Measurements from ENCODE around the gene BOC.

BOC gene

DNA sequence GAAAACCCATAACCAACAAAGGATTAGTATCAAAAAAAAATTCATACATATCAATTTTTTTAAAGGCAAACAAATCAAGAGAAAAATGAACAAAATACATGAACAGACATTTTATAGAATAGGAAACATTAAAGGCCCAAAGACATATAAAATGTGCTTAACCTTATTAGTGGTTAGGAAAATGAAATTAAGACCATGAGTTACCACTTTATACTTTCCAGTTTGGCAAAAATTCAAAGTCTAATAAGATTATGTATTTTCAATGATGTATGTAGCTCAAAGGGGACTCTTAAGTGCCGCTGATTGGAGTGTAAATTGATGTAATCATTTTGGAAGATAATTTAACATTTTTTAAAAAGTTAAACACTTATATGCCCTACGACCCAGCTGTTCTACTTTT lies 89.2 kb downstream of the BOC start:
- FAIRE-seq (no peak), DNase-seq (ENCODE audit: insufficient read length) (no peak)
- TF ChIP-seq TAF1 (IDR thresholded peaks at IDR 0.05; ENCODE audit: borderline replicate concordance, low read depth, low read length) = no peak
- TF ChIP-seq POLR2AphosphoS5 (IDR thresholded peaks at IDR 0.05; ENCODE audit: low read depth, low read length) = no peak
- no peak for TF ChIP-seq POLR2A (IDR thresholded peaks at IDR 0.05; ENCODE audit: low read depth, low read length)

- no peak for FAIRE-seq
- no peak for TF ChIP-seq TAF1 (IDR thresholded peaks at IDR 0.05; ENCODE audit: borderline replicate concordance, low read depth, low read length)
- no peak for DNase-seq (ENCODE audit: insufficient read length)
Observed at GRCh38 chr3:113304102-113304501, 92.7 kb downstream of the BOC start.

- DNase-seq (ENCODE audit: insufficient read length) (no peak), FAIRE-seq (no peak)
- TF ChIP-seq POLR2A (IDR thresholded peaks at IDR 0.05; ENCODE audit: low read depth, low read length) (no peak), POLR2AphosphoS5 (IDR thresholded peaks at IDR 0.05; ENCODE audit: low read depth, low read length) (no peak), TAF1 (IDR thresholded peaks at IDR 0.05; ENCODE audit: borderline replicate concordance, low read depth, low read length) (no peak)
Observed at GRCh38 chr3:113304856-113305540, 93.6 kb downstream of the BOC start.

DNA sequence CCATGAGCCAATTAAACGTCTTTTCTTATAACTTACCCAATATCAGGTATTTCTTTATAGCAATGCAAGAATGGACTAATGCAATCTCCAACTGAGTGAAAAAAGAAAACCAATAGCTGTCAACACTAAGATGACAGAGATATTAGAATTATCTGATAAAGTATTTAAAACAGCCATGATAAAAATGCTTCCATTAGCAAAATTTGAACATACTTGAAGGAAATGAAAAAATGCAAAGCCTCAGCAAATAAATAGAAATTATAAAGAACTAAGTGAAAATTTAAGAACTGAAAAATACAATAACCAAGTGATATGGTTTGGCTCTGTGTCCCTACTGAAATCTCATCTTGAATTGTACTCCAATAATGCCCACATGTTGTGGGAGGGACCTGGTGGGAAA lies 99.6 kb downstream of the BOC start:
- FAIRE-seq (no peak), DNase-seq (ENCODE audit: insufficient read length) (no peak)
- no peak for TF ChIP-seq TAF1 (IDR thresholded peaks at IDR 0.05; ENCODE audit: borderline replicate concordance, low read depth, low read length)

DNA sequence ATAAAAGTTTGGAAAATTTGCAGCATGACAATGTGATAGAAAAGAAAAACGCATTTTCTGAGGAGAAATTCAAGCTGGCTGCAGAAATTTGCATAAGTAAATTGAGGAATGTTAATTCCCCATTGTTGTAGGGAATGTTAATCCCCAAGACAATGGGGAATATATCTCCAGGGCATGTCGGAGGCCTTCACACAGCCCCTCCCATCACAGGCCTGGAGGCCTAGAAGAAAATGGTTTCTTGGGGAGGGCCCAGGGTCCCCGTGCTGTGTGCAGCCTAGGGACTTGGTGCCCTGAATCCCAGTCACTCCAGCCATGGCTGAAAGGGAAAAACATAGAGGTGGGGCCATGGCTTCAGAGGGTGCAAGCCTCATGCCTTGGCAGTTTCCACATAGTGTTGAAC lies 101.1 kb downstream of the BOC start:
- TF ChIP-seq POLR2AphosphoS5 (IDR thresholded peaks at IDR 0.05; ENCODE audit: low read depth, low read length) (no peak), POLR2A (IDR thresholded peaks at IDR 0.05; ENCODE audit: low read depth, low read length) (no peak), TAF1 (IDR thresholded peaks at IDR 0.05; ENCODE audit: borderline replicate concordance, low read depth, low read length) (no peak)
- no peak for DNase-seq (ENCODE audit: insufficient read length)
- no peak for FAIRE-seq

DNA sequence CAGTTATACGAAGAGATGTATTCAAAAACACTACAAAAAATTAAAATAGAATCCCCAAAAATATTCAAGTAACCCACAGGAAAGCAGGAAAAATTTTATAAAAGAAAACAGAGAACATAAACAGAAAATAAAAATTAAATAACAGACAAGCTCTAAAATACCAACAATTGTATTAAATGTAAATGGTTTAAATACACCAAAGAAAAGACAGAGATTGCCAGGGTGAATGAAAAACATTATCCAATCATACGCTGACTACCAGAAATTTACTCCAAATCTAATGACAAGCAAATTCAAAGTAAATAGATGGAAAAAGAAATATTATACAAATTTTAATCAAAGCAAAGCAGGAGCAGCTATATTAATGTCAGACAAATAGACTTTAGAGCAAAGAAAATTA lies 103.6 kb downstream of the BOC start:
- FAIRE-seq (no peak), DNase-seq (ENCODE audit: insufficient read length) (no peak)
- TF ChIP-seq TAF1 (IDR thresholded peaks at IDR 0.05; ENCODE audit: borderline replicate concordance, low read depth, low read length) (no peak), POLR2AphosphoS5 (IDR thresholded peaks at IDR 0.05; ENCODE audit: low read depth, low read length) (no peak), POLR2A (IDR thresholded peaks at IDR 0.05; ENCODE audit: low read depth, low read length) (no peak)

- FAIRE-seq (no peak), DNase-seq (ENCODE audit: insufficient read length) (no peak)
- TF ChIP-seq POLR2AphosphoS5 (IDR thresholded peaks at IDR 0.05; ENCODE audit: low read depth, low read length) = no peak
- TF ChIP-seq POLR2A (IDR thresholded peaks at IDR 0.05; ENCODE audit: low read depth, low read length) = no peak
- no peak for TF ChIP-seq TAF1 (IDR thresholded peaks at IDR 0.05; ENCODE audit: borderline replicate concordance, low read depth, low read length)
Observed at GRCh38 chr3:113329757-113330156, 118.4 kb downstream of the BOC start.

DNA sequence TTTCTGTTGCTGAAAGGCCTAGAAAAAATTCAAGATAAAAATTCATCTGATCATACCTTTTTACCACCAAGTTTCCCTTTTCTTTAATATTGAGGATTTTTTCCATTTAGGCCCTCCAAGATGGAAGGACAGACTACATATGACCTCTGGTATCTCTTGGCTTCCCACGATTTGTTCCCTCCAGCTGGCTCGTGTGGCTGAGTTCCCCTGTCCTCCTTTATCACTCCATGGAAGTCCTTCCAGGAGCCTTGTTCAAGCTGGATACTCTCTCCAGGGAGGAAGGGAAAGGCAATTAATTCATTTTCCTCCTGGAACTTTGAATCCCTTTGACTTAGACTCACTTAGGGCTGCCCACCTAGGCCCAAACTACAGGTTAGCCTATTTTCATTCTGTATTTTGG lies 119.4 kb downstream of the BOC start:
- no peak for FAIRE-seq
- no peak for DNase-seq (ENCODE audit: insufficient read length)
- no peak for TF ChIP-seq POLR2AphosphoS5 (IDR thresholded peaks at IDR 0.05; ENCODE audit: low read depth, low read length)
- TF ChIP-seq TAF1 (IDR thresholded peaks at IDR 0.05; ENCODE audit: borderline replicate concordance, low read depth, low read length) = no peak
- no peak for TF ChIP-seq POLR2A (IDR thresholded peaks at IDR 0.05; ENCODE audit: low read depth, low read length)

- DNase-seq (ENCODE audit: insufficient read length) = no peak
- FAIRE-seq = no peak
- TF ChIP-seq POLR2A (IDR thresholded peaks at IDR 0.05; ENCODE audit: low read depth, low read length) (no peak), POLR2AphosphoS5 (IDR thresholded peaks at IDR 0.05; ENCODE audit: low read depth, low read length) (no peak), TAF1 (IDR thresholded peaks at IDR 0.05; ENCODE audit: borderline replicate concordance, low read depth, low read length) (no peak)
Observed at GRCh38 chr3:113331187-113331586, 119.8 kb downstream of the BOC start.
